GM12801 (cell line): ENCODE data around the gene BRD9.

ENCODE experiments used
- TF ChIP-seq, protein P1 (sequence below): IDR thresholded peaks from one replicate; pipeline ENCODE4 v1.5.1; 2011; ENCODE audit warnings: control low read depth; ENCODE audit not compliant: insufficient read length; ENCODE audit errors: extremely low read depth

Gene BRD9

DNA sequence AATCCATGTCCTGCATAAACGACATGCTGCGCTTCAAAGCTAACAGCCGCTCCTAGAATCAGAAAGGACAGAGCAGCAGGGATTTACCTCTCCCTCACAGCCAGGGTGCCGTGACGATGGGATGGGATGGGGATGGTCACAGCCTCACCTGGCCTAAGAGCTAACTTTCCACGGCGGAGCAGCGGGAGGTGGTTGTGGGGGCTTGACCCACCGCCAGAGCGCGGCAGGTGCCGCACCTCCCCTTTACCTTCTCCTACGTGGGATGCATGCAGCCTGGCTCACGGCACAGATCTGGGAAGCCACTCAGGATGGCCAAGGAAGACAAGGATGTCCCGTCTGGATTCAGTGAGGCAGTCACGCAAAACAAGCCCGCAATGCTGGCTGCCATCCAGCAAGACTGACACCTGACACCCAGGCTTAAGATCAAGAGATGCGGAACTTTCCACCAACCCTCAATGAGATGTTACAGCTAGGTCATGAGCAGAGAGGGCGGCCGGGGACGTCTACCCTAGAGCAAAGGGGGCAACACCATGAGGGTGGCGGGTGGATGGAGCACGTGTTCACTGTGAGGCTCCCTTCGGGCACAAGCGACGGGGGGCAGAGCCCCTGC is 5.8 kb downstream of the BRD9 start:
- TF ChIP-seq, protein P1, sequence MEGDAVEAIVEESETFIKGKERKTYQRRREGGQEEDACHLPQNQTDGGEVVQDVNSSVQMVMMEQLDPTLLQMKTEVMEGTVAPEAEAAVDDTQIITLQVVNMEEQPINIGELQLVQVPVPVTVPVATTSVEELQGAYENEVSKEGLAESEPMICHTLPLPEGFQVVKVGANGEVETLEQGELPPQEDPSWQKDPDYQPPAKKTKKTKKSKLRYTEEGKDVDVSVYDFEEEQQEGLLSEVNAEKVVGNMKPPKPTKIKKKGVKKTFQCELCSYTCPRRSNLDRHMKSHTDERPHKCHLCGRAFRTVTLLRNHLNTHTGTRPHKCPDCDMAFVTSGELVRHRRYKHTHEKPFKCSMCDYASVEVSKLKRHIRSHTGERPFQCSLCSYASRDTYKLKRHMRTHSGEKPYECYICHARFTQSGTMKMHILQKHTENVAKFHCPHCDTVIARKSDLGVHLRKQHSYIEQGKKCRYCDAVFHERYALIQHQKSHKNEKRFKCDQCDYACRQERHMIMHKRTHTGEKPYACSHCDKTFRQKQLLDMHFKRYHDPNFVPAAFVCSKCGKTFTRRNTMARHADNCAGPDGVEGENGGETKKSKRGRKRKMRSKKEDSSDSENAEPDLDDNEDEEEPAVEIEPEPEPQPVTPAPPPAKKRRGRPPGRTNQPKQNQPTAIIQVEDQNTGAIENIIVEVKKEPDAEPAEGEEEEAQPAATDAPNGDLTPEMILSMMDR, result no peak

- TF ChIP-seq, protein P1, result no peak
Measured at GRCh38 chr5:886036-886435, 6.6 kb downstream of the BRD9 start.

DNA sequence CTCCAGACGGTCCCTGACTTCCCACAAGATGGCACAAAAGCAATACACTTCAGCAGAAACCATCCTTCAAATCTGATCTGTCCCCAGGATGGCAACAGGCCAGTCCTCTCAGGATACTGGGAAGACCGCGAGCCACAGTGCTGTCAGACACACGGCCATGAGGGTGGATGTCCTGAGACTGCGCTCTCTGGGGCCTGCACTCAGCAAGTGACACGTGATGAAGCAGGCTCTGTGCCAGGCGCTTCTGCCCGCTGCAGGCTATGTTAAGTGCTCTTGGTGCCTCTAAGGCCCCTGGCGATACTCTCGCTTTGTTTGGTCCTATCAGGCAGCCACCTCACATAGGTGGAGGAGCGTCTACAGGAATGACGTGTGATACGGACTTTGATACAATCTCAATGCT is 7.1 kb downstream of the BRD9 start:
- TF ChIP-seq, protein P1, result no peak

DNA sequence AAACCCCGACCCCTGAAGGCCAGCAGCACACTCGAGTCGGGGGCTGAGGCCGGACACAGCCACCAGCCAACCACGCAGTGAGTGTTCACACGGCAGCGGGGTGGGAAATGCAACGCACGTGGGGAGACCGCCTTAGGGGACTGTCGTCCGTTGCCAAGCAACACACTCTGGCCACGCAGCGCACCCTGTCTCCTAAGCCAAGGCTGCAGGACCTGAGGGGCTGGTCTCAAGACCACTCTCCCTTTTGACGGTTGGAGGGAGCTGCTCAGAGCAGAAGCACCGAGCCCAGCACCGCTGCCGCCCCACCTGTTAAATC is 7.5 kb downstream of the BRD9 start:
- TF ChIP-seq, protein P1, result no peak

DNA sequence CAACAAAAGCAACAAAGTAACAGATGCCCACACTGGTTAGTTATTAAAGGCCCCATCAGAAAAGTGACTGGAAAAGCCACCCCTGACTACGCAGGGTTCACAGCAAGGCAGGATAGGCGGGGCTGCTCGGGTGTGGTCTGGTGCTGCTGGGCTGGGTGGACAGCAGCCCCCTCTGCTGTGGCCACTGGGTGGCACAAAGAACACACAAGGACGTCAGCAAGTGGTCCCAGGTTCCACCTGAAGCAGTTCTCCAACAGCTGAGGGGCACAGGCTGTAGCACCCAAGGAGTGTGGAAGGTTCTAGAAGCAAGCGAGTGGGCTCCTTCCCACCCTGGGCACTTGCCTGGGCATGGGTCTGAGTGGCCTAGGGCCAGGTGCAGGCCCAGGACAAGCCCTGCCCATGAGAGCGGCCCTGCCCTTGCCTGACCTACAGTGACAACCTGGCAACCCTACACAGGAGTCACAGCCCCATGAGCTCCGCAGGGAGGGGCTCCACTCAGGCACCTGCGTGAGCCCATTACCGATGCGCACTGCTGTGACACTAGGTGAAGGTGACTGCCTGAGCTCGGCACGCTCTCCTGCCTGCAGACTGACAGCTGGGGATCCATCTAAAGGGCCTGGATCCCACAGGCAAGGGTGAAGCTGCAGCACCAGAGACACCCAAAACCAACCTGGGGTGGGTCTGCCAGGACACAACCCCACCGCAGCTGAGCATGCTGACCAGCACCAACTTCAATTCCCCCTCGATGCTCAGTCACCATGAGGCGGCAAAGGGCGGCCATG is 8.1 kb downstream of the BRD9 start:
- TF ChIP-seq, protein P1, result no peak

GRCh38 chr5:883475-884181 is 9.0 kb downstream of the BRD9 start:
- TF ChIP-seq, protein P1, result no peak
